NCI-H2196 treated with DMSO at 0.1 percent for 48 hours (cell line): ENCODE data around the gene ZDHHC5.
A peak's percentile ranks its signal among the peaks of the same experiment; 100 is the strongest.

Experiments
- DNase-seq: peaks from one replicate; lab custom pipeline; 2025; ENCODE audit not compliant: unreplicated experiment; lab: John Stamatoyannopoulos, UW

Gene ZDHHC5, protein sequence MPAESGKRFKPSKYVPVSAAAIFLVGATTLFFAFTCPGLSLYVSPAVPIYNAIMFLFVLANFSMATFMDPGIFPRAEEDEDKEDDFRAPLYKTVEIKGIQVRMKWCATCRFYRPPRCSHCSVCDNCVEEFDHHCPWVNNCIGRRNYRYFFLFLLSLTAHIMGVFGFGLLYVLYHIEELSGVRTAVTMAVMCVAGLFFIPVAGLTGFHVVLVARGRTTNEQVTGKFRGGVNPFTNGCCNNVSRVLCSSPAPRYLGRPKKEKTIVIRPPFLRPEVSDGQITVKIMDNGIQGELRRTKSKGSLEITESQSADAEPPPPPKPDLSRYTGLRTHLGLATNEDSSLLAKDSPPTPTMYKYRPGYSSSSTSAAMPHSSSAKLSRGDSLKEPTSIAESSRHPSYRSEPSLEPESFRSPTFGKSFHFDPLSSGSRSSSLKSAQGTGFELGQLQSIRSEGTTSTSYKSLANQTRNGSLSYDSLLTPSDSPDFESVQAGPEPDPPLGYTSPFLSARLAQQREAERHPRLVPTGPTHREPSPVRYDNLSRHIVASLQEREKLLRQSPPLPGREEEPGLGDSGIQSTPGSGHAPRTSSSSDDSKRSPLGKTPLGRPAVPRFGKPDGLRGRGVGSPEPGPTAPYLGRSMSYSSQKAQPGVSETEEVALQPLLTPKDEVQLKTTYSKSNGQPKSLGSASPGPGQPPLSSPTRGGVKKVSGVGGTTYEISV

GRCh38 chr11:57667736-57668433 lies at the start of gene ZDHHC5:
Gene ZDHHC5 (plus strand): TSS chr11:57668114. CDS start chr11:57673091, 4,977 bp downstream.
- peak; percentile 100 for DNase-seq

- no peak for DNase-seq
These were observed 49.5 kb upstream of the ZDHHC5 start for GRCh38 chr11:57618438-57618837.

DNA sequence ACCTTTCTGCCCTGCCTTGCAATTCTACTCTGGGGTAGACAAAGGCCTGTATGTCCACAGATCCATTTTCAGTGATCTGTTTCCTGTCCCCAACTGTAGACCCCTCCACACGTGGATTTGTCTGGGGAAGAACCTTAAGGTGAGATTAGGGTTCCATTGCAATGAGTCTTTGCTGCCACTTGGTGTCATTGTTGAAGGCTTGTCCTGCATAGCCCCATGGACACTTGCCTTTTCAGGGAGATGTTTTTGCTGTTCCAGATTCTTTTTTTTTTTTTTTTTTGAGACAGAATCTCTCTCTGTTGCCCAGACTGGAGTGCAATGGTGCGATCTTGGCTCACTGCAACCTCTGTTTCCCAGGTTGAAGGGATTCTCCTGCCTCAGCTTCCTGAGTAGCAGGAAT lies 48.6 kb upstream of the ZDHHC5 start:
- DNase-seq: no peak

- no peak for DNase-seq
These were observed 47.4 kb upstream of the ZDHHC5 start for GRCh38 chr11:57620467-57620866.

DNA sequence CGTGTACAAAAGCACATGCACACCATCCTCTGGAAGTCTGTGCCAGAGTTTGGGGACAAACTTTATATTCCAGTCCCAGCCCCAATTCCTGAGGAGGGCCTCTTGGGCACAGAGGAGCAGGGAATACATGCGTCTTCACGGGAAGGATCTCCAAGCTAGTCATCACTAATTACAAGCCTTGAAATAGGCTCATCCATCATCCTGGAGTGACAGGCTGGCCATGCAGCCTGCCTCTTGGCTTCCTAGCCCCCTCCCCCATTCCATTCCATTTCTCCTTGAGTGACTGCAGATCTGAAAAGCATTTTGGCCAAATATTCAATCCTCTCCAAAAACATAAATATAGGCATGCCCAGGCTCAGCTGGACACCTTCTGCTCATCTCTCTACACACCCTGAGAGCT lies 45.7 kb upstream of the ZDHHC5 start:
- DNase-seq: no peak

- DNase-seq: no peak
These were observed 43.0 kb upstream of the ZDHHC5 start for GRCh38 chr11:57624864-57625263.

DNA sequence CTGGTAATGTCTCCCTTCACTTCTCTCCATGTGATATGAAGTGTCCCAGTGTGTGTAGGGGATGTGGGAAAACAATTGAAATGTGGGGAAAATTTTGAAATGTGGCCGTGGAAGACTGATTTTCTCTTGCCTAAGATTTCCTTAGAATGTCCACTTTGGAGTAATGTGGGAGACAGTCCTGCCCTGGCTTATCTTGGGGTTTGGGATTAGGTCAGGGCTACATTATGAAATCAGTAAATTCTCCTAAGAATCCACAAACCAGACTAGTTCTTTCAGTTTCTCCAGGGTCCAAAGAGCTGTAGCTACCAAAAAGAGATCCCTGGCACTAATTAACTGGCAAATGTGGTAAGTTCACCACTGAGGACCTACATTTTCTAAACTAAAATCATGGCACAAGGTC lies 41.0 kb upstream of the ZDHHC5 start:
- no peak for DNase-seq

DNA sequence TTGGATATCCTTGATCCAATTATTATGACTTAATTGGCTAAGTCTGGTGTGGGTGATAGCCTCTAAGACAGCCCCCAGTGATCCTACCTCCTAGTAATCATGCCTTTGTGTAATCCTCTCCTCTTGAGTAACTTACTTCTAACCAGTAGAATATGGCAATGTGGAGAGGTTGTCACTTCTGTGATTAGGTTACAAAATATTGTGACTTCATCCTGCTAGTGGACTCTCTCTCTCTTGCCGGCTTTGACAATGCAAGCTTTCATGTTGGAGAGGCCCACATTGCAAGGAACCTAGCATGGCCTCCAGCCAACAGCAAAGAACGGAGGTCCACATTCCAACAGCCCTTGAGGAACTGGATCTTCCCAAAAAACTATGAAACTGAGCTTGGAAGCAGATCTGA lies 37.7 kb upstream of the ZDHHC5 start:
- DNase-seq: no peak

DNA sequence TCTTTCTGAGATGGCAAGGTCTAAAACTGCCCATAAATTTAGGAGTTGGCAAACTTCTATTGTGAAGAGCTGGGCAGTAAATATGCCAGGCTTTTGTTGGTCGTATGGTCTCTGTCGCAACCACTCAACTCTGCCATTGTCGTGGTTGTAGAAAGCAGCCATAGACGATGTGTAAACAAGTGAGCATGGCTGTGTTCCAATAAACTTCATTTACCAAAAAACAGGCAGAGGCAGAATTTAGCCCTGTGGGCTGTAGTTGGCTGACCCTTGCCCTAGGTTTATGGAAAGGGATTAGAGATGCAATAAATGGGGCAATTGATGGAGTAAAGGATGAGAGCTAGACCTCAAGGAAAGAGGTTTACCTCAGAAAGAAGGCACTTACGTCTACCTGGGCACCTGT lies 35.8 kb upstream of the ZDHHC5 start:
- DNase-seq: no peak

DNA sequence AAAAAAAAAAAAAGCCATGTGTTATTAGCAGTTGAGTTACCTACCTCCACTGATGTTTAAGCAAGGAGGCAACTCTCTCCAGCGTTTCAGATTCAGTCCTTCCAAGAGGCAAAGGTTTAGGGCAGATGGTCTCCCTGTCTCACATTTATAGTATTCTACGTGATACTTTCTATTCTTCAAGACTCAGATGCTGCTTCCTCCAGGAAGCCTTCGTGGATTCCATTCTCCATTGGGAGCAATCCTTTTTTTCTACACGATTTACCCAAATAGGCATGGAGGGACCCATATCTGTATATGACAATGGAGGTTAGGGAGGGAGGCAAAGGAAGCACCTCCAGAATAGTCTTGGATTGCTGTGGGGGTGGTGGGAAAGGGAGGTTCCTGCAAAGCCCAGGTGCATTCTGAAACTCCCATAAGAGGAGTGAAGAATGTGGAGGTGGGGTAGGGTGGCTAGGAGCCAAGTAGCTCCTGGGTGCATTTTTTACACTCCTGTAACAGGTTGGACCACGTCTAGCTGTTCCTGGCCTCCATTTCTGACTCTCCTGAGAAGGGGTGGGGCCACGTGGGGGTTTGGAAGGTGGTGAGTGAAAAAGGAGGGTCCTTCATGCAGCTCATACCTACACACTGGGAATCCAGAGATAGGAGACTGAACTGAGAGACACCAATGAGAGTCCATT lies 34.4 kb upstream of the ZDHHC5 start:
- no peak for DNase-seq

DNA sequence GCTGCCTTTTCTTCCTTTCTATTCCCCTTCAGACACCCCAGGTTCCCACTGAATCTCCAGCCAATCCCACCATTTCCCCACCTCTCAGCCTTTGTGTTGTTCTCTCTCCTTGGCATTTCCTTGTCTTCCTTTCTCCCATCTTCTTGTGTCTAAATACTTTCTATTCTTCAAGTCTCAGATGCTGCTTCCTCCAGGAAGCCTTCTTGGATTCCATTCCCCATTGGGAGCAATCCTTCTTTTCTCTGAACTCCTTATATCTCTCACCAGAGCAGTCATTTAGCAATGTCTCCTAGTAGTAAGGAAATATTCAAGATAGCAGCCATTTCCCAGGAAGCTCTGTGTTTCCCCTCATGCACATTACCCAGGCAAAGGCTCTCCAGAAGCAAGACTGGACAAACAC lies 33.6 kb upstream of the ZDHHC5 start:
- DNase-seq: no peak

- DNase-seq: no peak
These were observed 32.7 kb upstream of the ZDHHC5 start for GRCh38 chr11:57635246-57635645.

- no peak for DNase-seq
These were observed 30.3 kb upstream of the ZDHHC5 start for GRCh38 chr11:57637626-57638004.

DNA sequence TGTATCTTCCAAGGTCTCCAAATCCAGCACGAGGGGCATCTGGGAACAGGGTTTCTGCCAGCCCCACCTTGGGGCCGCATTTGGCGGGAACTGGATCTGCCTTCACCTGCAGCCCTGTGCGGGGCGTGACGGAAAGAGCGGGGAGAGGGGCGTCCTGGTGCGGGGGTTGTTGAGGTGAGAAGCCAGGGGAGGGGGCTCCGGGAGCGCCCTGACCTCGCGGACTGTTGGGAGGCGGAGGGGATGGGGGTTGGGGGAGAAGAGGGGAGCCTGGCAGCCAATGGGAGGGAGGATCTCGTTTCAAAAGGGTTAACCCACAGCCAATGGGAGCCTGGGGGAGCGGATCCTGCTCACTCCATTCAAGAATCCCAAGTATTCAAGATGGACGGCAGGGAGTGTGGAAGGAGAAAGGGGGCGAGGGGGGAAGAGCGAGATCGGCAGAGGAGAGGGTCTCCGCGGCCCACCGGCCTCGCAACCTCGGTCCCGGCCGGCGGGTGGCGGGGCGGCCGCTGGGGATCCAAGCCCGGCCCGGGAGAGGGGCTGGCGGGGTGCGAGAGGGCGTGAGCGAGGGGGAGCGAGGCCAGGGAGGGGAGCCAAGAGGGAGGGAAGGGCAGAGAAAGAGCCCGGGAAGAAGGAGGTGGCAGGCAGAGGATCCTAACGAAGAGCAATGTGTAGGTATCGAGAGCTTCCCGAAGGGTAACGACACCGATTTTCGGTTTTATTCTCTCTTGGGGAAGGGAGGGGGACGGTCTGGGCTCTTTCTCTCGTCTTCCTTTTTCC lies 29.7 kb upstream of the ZDHHC5 start:
- DNase-seq: peak; percentile 52

DNA sequence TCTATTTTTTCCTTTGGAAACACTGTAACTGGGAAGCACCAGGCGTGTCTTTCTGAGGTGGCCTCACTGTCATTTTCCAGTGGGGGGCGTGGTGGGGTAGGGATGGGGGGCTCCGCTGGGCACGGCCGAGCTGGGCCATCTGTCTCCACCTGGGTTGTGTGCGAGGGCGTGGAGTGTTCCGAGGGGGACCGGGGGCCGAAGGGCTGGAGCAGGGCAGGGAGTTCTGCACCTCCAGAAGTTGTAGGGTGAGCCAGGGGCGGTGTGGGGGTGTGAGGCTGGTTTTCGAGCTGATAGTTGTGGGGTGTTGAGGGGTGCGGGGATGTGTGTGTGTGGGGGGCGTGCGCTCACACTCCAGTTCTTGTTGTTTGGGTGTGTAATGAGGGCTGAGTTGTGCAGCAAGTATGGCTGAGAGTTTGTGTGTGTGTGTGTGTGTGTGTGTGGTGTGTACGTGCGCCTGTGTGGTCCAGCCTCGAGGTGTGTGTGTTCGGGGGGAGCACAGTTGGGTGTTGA lies 29.0 kb upstream of the ZDHHC5 start:
- DNase-seq: no peak

GRCh38 chr11:57639321-57640067 lies 28.4 kb upstream of the ZDHHC5 start:
- no peak for DNase-seq

GRCh38 chr11:57640068-57640800 lies 27.7 kb upstream of the ZDHHC5 start:
- DNase-seq: no peak

DNA sequence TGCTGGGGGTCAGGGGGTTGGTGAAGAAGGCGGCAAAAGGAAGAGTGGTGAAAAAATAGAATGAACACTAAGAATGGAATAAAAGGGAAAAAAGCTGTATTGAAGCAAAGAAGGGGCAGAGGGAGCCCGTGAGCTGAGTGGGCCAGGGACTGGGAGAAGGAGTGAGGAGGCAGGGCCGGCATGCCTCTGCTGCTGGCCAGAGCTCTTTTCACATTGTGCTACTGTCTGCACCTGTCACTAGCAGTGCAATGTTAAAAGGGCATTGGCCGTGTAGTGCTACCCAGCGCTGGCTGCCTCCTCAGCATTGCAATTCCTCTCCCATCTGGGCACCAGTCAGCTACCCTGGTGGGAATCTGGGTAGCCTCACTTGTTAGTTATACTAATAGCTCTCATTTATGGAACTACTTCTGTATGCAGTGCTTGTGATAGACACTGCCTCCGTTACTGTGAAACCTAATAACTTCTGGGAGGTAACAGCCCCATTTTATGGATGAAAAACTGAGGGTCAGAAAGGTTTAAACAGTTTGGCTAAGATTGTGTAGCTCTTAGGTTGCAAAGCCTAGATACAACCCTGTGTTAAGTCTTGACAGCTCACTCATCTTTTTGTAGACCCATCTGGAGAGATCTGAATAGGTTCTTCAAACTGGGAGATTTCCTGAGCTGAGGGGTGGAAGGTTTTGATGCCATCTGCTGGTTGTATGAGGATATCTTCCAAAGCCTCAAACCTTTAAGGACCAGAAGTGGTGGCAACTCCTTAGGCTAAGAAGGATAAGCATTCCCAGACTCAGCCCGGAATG lies 26.7 kb upstream of the ZDHHC5 start:
- peak; percentile 28 for DNase-seq
